Renal pelvis (tissue), 4 donors: ENCODE measurements around the gene SERPINE1. TPM values are rescaled to one million over a fixed set of nuclear protein-coding genes. Genes with fewer than 3 reads are reported as not detected.
"Not testable (repeated sequence)": the region's sequence is repeated elsewhere in the genome, so short reads cannot be mapped to it uniquely, and the experiment has no call there.

ENCODE experiments used
- DNase-seq: peaks from one replicate; pipeline ENCODE4 v3.0.0-alpha.2; 2013
- polyA plus RNA-seq, 3 donors: library from polyadenylated mRNA; unstranded; fragments of 120-200 nt; gene quantifications; one replicate each; pipeline ENCODE4 v1.2.1, GENCODE V29; 2013; ENCODE audit not compliant: insufficient read length in 3 of 3

The SERPINE1 gene
- polyA plus RNA-seq, 3 donors = 0.86 to 1.3 (median 1.2) TPM

GRCh38 chr7:101122933-101123702, 3.8 kb upstream of the SERPINE1 start:
- DNase-seq = no peak

GRCh38 chr7:101123703-101124068, 3.2 kb upstream of the SERPINE1 start:
- no peak for DNase-seq

DNA sequence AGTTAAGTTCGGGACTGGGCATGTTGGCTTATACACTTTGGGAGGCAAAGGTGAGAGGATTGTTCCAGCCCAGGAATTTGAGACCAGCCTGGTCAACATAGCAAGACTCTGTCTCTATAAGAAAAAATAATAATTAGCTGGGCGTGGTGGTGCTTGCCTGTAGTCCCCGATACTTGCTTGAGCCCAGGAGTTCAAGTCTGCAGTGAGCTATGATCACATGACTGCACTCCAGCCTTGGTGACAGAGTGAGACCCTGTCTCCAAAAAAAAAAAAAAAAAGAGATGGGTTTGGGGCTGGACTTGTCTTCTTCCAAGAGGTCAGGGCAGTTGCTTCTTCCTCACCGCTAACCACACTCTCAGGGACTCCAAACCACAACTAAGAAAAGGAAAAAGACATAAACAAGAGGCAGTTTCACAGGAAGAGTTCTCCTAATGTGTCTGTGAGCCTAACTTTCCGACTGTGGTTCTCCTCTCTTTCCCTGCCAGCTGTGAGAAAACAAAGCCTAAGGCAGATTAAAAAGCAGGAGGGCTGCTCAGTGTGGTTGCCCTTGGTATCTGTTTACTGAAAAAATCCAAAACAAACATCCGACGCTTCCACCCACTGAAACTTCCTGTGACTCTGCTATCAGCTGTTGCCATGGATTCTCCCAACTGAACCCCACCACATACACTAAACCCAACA, 2.4 kb upstream of the SERPINE1 start:
- peak; percentile 51 for DNase-seq

DNA sequence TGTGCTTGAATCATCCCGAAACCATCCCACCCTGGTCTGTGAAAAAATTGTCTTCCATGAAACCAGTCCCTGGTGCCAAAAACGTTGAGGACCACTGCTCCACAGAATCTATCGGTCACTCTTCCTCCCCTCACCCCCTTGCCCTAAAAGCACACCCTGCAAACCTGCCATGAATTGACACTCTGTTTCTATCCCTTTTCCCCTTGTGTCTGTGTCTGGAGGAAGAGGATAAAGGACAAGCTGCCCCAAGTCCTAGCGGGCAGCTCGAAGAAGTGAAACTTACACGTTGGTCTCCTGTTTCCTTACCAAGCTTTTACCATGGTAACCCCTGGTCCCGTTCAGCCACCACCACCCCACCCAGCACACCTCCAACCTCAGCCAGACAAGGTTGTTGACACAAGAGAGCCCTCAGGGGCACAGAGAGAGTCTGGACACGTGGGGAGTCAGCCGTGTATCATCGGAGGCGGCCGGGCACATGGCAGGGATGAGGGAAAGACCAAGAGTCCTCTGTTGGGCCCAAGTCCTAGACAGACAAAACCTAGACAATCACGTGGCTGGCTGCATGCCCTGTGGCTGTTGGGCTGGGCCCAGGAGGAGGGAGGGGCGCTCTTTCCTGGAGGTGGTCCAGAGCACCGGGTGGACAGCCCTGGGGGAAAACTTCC, 784 bp upstream of the SERPINE1 start:
- no peak for DNase-seq

DNA sequence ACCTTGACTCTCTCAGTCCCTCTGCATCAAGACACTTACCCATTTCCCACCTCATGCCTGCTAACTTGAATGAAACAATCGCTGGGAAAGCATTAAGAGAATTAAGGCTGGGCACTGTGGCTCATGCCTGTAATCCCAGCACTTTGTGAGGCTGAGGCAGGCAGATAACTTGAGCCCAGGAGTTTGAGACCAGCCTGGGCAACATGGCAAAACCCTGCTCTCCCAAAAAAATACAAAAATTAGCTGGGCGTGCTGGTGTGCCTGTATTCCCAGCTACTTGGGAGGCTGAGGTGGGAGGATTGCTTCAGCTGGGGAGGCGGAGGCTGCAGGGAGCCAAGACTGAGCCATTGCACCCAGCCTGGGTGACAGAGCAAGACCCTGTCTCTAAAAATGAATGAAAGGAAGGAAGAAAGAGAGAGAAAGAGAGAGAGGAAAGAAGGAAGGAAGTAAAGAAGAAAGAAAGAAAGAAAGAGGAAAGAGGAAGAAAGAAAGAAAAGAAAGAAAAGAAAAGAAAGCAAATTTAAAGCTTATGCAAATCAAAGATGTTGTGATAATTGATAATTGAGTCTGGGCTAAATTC, 646 bp downstream of the SERPINE1 start:
- no peak for DNase-seq

DNA sequence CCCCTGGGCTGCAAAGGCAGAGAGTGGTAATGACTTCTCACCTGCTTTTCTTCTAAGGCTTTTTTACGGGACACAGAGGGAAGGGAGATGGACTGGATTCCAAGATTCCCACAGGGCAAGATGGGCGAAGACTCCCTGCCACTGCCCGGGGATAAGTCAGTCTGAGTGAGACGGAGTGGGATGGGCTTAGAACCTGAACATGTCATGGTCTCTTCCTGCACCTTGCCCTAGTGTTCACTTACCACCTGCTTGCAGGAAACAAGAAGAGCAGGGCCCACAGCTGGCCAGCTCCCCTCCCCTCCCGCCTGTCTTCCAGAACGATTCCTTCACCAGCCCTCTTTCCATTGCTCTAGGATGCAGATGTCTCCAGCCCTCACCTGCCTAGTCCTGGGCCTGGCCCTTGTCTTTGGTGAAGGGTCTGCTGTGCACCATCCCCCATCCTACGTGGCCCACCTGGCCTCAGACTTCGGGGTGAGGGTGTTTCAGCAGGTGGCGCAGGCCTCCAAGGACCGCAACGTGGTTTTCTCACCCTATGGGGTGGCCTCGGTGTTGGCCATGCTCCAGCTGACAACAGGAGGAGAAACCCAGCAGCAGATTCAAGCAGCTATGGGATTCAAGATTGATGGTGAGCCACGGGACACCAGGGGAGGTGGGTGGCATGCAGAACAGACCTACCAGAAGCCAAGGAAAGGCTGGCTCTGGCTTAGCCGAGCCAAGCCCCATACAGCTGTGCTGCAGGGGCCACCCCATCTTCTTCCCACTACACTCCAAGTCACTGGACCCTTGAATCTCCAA, 1.3 kb downstream of the SERPINE1 start:
- DNase-seq = no peak

DNA sequence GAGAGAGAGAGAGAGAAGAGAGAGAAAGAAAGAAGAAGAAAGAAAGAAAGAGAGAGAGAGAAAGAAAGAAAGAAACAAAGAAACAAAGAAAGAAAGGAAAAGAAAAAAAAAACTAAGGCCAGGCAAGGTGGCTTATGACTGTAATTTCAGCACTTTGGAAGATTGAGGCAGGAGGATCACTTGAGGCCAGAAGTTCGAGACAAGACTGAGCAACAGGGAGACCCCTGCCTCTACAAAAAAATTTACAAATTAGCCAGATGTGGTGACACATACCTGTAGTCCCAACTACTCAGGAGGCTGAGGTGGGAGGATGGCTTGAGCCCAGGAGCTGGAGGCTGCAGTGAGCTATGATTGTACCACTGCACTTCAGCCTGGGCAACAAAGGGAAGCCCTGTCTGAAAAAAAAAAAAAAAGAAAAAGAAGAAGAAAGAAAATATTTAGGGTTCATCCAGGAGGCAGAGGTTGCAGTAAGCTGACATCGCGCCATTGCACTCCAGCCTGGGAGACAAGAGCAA, 2.8 kb downstream of the SERPINE1 start:
- DNase-seq = no peak

GRCh38 chr7:101132626-101133600, 6.0 kb downstream of the SERPINE1 start:
- DNase-seq = not testable (repeated sequence)

DNA sequence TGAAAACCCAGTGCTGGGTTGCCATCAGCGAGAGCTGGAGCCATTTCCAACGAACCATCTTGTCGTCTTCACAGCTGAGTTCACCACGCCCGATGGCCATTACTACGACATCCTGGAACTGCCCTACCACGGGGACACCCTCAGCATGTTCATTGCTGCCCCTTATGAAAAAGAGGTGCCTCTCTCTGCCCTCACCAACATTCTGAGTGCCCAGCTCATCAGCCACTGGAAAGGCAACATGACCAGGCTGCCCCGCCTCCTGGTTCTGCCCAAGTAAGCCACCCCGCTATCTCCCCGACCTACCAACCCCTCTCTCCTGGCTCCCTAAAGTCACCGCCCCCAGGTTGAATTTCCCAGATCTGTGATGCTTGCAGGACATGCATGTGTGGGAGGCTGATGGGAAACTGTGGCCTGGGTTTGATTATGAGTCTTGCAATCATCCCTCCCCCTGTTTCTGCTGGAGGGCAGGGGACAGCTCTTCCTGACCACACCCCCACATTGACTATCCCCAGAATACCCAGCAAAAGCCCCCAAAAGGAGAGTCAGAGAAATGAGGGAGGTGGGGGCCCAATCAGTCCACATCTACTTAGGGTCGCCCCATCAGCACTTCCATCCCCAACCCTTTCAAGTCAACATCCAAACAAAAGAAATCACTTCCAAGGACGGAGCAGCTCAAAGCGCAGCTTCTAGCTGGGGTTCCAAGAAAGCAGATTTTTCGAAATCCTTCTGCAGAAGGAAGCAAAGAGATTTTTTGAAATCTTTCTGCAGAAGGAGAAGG, 6.9 kb downstream of the SERPINE1 start:
- DNase-seq = peak; percentile 48

GRCh38 chr7:101134399-101134980, 7.6 kb downstream of the SERPINE1 start:
- no peak for DNase-seq

DNA sequence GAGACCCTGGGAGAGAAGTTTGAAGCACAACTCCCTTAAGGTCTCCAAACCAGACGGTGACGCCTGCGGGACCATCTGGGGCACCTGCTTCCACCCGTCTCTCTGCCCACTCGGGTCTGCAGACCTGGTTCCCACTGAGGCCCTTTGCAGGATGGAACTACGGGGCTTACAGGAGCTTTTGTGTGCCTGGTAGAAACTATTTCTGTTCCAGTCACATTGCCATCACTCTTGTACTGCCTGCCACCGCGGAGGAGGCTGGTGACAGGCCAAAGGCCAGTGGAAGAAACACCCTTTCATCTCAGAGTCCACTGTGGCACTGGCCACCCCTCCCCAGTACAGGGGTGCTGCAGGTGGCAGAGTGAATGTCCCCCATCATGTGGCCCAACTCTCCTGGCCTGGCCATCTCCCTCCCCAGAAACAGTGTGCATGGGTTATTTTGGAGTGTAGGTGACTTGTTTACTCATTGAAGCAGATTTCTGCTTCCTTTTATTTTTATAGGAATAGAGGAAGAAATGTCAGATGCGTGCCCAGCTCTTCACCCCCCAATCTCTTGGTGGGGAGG, 10.8 kb downstream of the SERPINE1 start:
- DNase-seq = no peak

DNA sequence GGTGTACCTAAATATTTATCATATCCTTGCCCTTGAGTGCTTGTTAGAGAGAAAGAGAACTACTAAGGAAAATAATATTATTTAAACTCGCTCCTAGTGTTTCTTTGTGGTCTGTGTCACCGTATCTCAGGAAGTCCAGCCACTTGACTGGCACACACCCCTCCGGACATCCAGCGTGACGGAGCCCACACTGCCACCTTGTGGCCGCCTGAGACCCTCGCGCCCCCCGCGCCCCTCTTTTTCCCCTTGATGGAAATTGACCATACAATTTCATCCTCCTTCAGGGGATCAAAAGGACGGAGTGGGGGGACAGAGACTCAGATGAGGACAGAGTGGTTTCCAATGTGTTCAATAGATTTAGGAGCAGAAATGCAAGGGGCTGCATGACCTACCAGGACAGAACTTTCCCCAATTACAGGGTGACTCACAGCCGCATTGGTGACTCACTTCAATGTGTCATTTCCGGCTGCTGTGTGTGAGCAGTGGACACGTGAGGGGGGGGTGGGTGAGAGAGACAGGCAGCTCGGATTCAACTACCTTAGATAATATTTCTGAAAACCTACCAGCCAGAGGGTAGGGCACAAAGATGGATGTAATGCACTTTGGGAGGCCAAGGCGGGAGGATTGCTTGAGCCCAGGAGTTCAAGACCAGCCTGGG, 11.4 kb downstream of the SERPINE1 start:
- peak; percentile 49 for DNase-seq

DNA sequence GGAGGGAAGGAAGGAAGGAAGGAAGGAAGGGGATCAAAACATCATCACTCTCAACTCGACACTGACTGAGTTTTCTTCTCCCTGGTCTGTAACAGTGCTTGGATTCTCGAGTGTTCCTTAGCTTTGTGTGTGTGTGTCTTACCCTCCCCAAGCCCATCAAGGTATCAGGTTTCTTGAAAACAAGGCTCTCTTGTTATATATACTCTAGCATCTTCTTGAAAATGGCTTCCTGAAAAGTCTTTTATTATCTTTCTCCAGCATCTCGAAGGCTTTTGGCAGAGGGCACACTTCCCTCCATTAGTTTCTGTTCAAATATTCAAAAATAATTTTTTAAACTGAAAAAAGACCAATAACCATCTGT, 13.4 kb downstream of the SERPINE1 start:
- no peak for DNase-seq

DNA sequence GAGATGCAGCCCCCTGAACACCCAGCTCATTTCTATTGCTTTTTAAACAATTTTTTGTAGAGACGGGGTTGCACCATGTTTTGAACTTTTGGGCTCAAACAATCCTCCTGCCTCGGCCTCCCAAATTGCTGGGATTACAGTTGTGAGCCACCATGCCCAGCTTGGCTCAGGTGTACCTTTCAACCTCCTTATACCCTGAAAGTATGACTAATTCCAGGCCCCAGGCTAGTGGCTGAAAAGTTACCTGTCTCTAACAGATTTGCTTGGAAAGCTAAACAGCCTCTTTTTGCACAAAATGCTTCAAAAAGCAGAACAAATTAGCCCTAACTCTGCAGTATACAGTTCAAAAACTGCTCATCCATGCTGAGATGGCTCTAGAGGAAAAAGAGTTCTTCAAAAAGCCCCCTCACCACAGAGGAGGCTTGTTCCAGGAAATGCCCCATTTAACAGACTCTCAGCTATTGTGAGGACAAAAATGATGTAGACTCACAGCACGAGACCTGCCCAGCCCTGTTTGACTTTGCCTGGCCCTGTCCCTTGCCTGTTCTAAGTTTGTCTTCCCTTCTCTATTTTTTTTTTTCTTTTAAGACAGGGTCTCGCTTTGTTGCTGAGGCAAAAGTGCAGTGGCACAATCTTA, 14.0 kb downstream of the SERPINE1 start:
- no peak for DNase-seq

- no peak for DNase-seq
Observed at GRCh38 chr7:101151908-101152651, 25.2 kb downstream of the SERPINE1 start.

DNA sequence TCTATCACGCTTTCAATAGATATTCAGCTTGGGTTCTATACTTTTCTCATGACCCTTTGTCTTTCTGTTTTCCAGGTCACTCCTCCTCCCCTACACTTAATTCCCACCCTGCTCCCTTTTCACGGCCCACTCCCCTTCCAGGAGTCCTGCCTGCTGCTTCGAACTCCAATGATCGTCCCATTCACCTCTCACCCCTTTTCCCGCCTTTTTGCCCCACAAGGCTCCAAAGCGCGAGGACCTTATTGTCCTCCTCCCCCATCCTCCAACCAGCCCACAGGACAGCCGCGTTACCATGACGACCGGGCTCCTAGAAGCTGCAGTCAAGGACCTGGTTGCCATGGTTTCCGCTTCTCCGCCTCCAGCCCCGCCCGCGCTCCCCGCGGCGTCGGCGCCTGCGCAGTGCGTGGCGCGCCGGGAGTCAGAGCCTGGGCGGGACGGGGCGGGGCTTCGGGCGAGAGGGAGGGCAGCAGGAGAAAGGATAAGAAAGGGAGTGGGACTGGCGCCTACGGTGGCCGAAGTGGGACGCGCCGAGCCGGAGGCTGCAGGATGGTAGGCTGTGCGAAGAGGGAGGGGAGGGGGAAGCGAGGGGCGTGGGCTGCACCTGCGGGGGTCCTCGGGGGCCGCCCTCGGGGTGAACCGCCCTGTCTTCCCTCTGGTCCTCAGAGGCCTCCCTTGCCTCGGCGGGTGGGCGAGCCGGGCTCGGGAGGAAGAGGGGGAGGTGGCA, 27.2 kb downstream of the SERPINE1 start, which contains the start of gene AP1S1:
AP1S1 (plus strand) TSS at position 508 of the 724 bp plus-strand sequence; CDS start at position 547, 39 bp downstream.
- peak; percentile 96 for DNase-seq
